Panc1 (cell line): ENCODE data around the gene TRIB2.

ENCODE experiments used
- CTCF ChIP-seq: fragments of 450-650 bp; IDR thresholded peaks from 2 replicates; pipeline ENCODE4 v1.5.1; 2017; ENCODE audit warnings: mild to moderate bottlenecking
- POLR2AphosphoS5 ChIP-seq: IDR thresholded peaks from 2 replicates; pipeline ENCODE4 v1.6.1; 2012; ENCODE audit warnings: mild to moderate bottlenecking, low read depth, low read length, moderate library complexity
- REST ChIP-seq, 2 experiments: IDR thresholded peaks; 2 replicates each; pipeline ENCODE4 v1.6.1; 2011 to 2012; ENCODE audit warnings: low read depth in 2 of 2, control low read depth in 1 of 2, low read length in 1 of 2, mild to moderate bottlenecking in 1 of 2, moderate library complexity in 1 of 2; ENCODE audit not compliant: insufficient read depth in 1 of 2
- SIN3A ChIP-seq: IDR thresholded peaks from 2 replicates; pipeline ENCODE4 v1.6.1; 2012; ENCODE audit warnings: low read depth, mild to moderate bottlenecking, low read length, moderate library complexity, borderline replicate concordance; ENCODE audit not compliant: insufficient read depth
- TCF7L2 ChIP-seq: IDR thresholded peaks from 2 replicates; pipeline ENCODE4 v1.6.1; 2011; ENCODE audit warnings: mild to moderate bottlenecking, low read depth, low read length, inconsistent platforms

- TF ChIP-seq CTCF (no peak), TCF7L2 (no peak), SIN3A (no peak), REST (IDR thresholded peaks at IDR 0.05; ENCODE audit: insufficient read depth in 1 of 2, low read depth in 2 of 2, low read length in 1 of 2) (no peak), POLR2AphosphoS5 (no peak)
Observed at GRCh38 chr2:12719400-12720277, 2.9 kb downstream of the TRIB2 start.
